ENCODE data around the gene LYSMD4.
"Not testable (repeated sequence)": the region's sequence is repeated elsewhere in the genome, so short reads cannot be mapped to it uniquely, and the experiment has no call there.

The LYSMD4 gene

GRCh38 chr15:99733268-99734039, at the start of gene LYSMD4:
LYSMD4 (minus strand) TSS chr15:99733437; CDS start chr15:99731999, 1,438 bp downstream.
- peak; percentile 87 for DNase-seq

- not testable (repeated sequence) for DNase-seq
These were observed 48.8 kb upstream of the LYSMD4 start for GRCh38 chr15:99782029-99782428.

DNA sequence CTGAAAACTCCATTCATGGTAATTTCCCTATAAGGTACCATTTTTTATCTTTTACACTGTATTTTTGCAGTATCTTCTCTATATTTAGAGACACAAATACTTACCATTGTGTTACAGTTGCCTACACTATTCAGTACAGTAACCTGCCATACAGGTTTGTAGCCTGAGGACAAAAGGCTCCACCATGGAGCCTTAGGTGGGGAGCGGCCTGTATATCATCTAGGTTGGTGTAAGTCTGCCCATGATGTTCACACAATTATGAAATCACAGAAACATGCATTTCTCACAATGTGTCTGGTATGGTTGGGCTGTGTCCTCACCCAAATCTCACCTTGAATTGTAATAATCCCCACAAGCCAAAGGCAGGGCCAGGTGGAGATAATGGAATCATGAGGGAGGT, 43.9 kb upstream of the LYSMD4 start:
- DNase-seq, result no peak

- no peak for DNase-seq
These were observed 31.3 kb upstream of the LYSMD4 start for GRCh38 chr15:99764522-99764921.

DNA sequence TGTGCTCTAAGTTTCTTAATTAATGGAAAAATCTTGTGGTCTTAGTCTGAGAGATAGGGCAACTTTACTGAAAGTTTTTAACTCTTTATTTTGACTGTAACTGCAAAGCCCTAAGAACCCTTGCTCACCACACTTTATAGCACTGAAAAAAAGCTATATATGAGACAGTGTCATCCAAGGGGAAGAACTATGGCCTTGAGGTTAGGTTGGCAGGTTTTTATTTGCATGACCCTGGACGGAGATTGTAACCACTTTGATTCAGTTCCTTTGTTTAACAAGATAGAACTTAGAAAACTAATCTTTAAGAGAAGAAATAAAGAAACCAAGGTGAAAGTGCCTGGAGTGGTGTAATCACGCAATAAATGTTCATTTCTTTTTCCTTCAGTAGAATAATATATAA, 30.6 kb upstream of the LYSMD4 start:
- no peak for DNase-seq

GRCh38 chr15:99762288-99762687, 29.1 kb upstream of the LYSMD4 start:
- DNase-seq, result no peak

GRCh38 chr15:99755692-99756409, 22.6 kb upstream of the LYSMD4 start:
- DNase-seq, result peak; percentile 10

DNA sequence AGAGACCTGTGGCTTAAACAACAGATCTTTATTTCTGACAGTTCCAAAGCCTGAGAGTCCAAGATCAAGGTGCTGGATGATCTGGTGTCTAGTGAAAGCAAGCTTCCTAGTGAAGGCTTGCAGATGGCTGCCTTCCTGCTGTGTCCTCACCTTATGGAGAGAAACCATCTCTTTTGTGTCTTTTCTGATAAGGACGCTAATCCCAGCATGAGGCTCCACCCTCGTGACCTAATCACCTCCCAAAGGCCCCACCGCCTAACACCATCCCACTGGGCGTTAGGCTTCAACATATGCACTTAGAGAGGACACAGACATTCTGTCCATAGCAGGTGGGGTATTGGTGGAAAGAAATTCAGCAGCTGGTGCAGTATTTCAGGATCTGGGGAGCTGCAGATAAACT, 19.8 kb upstream of the LYSMD4 start:
- no peak for DNase-seq

DNA sequence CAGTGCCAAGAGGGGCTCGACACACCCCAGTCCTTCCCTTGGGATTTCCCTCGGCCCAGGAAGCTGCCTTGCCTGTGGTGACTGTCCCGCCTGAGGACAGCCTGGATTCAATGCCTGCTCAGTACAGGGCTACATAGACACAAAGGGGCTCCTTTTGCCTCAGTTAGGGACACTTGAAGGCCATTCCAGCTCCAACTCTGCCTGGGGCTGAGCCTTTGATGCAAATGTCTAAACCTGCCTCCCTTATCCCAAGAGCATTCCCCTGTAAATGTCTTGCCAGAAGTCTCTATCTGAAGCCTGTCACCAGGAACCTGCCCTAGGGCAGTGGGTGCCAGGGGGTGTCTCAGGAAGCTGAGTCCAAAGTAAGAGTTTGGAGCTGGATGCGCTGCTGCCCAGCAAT, 19.3 kb upstream of the LYSMD4 start:
- no peak for DNase-seq

- not testable (repeated sequence) for DNase-seq
These were observed 17.1 kb upstream of the LYSMD4 start for GRCh38 chr15:99750326-99750725.

- no peak for DNase-seq
These were observed 16.1 kb upstream of the LYSMD4 start for GRCh38 chr15:99749386-99749785.

- no peak for DNase-seq
These were observed 12.3 kb upstream of the LYSMD4 start for GRCh38 chr15:99745370-99746086.

DNA sequence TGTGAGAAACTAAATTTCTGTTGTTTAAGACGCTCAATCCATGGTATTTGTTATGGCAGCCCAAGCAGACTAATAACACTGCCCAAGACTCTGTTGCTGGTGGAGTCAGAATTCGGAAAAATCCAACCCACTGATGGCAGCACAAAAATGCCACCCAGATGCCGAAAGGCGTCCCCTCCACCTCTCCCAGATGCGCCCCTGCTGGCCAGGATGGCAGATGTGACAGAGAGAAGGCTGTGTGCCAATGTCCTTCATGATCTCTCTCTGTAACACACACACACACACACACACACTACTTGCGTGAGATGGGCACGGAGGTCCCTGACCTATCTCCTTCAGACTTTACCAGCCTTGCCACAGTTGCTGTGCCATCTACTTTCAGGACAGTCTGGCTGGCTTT, 10.9 kb upstream of the LYSMD4 start:
- DNase-seq, result no peak

- DNase-seq, result no peak
These were observed 8.6 kb upstream of the LYSMD4 start for GRCh38 chr15:99741835-99742234.

GRCh38 chr15:99738021-99738847, 5.0 kb upstream of the LYSMD4 start:
- DNase-seq, result no peak

GRCh38 chr15:99736702-99737101, 3.5 kb upstream of the LYSMD4 start:
- DNase-seq, result no peak

DNA sequence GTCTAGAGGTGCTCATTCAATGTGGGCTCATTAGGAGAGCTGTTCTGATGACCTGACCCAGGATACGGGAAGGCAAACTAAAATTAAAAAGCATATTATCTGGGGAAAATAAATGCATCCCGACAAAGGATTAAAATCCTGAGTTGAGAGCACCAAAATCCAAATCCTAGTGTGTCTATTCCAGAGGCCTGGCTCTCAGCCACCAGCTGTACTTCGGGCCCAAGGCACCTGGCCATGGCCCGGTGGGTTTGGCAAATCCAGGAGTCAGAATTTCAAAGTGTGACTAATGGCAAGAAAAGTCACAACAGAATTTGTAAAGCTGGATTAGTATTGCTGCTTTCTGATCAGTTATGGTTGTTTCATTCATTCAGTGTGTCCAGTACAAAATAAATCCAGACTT, 2.6 kb upstream of the LYSMD4 start:
- no peak for DNase-seq

DNA sequence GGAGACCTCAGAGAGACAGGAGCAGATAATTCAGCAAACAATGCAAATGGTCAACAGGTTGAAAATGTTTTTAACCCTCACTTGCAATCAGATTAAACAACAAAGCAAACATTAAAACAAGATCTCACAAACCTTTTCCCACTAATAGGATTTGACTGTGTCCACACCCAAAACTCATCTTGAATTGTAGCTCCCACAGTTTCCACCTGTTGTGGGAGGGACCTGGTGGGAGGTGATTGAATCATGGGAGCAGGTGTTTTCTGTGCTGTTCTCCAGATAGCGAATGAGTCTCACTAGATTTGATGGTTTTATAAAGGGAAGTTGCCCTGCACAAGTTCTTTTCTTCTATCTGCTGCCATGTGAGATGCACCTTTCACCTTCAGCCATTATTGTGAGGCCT, 1.3 kb upstream of the LYSMD4 start:
- DNase-seq, result no peak

- DNase-seq, result not testable (repeated sequence)
These were observed 729 bp upstream of the LYSMD4 start for GRCh38 chr15:99734040-99734291.

DNA sequence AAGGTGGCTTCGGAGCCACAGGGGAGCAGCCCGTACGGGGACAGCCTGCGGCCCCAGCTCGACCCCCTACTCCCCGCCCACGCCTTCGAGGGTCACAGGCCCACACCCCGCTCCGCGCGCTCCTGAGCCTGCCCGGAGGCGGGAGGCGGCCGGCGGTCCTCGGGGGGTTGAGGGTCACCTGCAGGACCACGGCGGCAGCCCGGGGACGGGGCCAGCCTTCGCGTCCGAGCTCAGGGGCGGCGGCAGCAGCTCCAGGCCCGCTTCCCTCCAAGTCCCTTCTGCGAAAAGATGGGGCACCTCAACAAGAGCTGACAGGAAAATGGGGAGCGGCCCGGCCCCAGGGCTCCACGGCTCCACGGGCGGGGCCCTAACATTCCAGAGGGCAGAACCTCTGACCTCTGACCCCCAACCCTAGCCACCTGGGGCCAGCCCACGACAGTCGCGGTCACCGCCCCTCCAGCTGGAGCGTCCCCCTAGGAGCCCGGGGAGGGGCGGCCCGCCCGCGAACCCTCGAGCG, 428 bp downstream of the LYSMD4 start:
- no peak for DNase-seq

DNA sequence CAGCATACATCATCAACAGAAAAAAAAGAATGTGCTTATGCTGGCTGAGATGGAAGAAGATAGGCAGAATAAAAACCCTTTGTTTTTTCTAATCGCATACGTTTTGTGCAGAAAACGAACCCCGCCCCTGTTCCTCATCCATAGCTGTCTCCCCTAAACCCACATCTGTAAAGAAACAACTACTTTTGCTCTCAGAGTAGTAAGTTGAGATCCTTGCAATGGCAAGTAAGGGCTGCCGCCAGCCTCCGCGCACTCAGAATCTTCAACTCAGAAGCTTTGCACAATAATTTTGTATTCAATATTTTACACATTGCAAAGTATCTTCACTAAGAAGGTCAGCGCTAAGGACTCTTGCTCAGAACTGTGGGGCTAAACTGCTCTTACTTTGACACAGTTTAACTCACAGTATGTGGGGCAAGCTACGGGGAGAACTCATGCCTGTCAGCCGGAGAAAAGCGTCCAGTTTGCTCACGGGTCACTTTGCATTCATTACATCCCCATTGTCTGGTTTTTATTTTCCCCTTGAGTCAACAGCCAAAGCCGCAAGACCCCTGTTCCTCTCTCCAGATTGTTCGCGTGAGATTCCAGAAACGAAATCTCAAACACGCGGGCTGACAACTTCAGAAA, 1.0 kb downstream of the LYSMD4 start:
- no peak for DNase-seq

DNA sequence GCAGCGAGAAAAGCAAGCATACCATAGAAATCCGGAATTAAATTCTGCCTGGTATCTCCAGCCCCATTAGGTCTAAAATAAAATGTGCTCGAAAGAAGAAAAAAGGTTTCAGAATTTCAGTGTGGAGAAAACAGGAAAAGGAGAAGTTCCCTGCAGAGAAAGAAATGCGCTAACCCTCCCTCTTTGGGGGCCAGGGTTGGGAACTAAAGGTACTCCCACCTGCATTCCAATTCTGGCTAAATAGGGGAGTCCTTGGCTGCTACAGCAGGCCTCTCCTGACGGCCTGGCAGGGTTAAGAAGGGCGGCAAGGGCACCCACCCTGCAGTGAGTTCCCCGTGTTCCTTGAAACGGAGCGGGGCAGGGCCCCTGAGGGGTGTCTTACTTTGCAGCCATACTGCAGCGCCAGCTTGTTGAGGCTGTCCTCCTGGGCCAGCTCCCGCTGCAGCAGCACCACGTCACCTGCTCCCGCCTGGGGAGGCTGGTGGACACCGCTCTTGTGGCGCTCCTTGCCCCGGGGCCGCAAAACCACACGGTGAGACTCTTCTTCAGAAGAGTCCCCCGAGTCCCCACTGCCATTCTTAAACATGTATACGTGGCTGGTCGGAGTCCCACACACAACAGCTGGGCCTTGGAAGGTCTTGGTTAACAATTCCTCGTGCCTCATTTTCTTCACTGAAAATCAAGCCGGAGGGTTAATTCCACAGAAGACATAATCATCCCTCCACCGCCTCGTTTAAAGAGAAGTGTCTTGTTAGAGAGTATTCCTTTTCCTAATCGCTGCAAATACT, 1.7 kb downstream of the LYSMD4 start:
- no peak for DNase-seq

All from NCI-H2227 treated with DMSO at 0.1 percent for 48 hours (cell line).